Breast epithelium (tissue), 3 donors: ENCODE measurements around the gene TTC36.

Source experiments
- POLR2AphosphoS5 ChIP-seq, 3 donors: sonication (generic); formaldehyde crosslinking; IDR thresholded peaks; one replicate each; pipeline ENCODE4 v1.6.1; 2017; ENCODE audit warnings: antibody characterized with exemption in 3 of 3
- TF ChIP-seq, protein P1 (sequence below), 3 donors: fragments of 450-650 bp; IDR thresholded peaks; one replicate each; pipeline ENCODE4 v1.5.1; 2016 to 2017; ENCODE audit warnings: antibody characterized with exemption in 3 of 3, mild to moderate bottlenecking in 3 of 3, moderate library complexity in 3 of 3

DNA sequence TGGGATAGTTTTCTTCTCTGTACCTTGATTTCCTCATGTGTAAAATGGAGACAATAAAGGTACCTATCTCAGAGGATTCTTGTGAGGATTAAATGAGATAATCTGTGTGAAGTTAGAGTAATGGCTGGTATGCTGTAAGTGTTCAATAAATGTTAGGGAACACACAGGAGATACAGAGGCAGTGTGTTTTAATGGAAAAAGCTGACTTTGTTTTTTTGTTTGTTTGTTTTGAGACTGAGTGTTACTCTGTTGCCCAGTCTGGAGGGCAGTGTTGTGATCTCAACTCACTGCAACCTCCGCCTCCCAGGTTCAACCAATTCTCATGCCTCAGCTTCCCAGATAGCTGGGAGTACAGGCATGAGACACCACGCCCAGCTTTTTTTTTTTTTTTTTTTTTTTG is 42.4 kb downstream of the TTC36 start:
- TF ChIP-seq POLR2AphosphoS5 (IDR thresholded peaks at IDR 0.05): no peak
- TF ChIP-seq, protein P1, sequence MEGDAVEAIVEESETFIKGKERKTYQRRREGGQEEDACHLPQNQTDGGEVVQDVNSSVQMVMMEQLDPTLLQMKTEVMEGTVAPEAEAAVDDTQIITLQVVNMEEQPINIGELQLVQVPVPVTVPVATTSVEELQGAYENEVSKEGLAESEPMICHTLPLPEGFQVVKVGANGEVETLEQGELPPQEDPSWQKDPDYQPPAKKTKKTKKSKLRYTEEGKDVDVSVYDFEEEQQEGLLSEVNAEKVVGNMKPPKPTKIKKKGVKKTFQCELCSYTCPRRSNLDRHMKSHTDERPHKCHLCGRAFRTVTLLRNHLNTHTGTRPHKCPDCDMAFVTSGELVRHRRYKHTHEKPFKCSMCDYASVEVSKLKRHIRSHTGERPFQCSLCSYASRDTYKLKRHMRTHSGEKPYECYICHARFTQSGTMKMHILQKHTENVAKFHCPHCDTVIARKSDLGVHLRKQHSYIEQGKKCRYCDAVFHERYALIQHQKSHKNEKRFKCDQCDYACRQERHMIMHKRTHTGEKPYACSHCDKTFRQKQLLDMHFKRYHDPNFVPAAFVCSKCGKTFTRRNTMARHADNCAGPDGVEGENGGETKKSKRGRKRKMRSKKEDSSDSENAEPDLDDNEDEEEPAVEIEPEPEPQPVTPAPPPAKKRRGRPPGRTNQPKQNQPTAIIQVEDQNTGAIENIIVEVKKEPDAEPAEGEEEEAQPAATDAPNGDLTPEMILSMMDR (IDR thresholded peaks at IDR 0.05): no peak
